T-helper 2 cell treated with Interferon-gamma antibody and Interleukin-4, amounts not matched to agents 100 ng/mL and 5 ng/mL, for 36 hours (primary cell): ENCODE measurements around the gene DUS3L. TPM values are rescaled to one million over a fixed set of nuclear protein-coding genes. Genes with fewer than 3 reads are reported as not detected.

Source experiments
- intact Hi-C: fragments of 100-400 bp; cut with micrococcal nuclease; formaldehyde crosslinking; loops from one replicate; pipeline ENCODE4 v1.15.1; 2023
- total RNA-seq: library from RNA; stranded (reverse); gene quantifications from 2 replicates; pipeline ENCODE4 v1.2.3, GENCODE V29; 2022

The DUS3L gene
- total RNA-seq, result 54.6 and 56.1 TPM in 2 replicates

- intact Hi-C loops, result loop anchor here (1.0 to 2.0 kb wide), 6 partner anchors 37 to 188 kb away; partner anchors contain the start of genes CATSPERD, LONP1, MICOS13 and RANBP3
Measured at GRCh38 chr19:5790559-5791520, at the start of gene DUS3L. Gene DUS3L (minus strand): TSS chr19:5791163. CDS start chr19:5791141, 22 bp downstream.

GRCh38 chr19:5839065-5840017 lies 48.4 kb upstream of the DUS3L start, which contains the start of gene FUT6:
Gene FUT6 (minus strand): TSS chr19:5839702. CDS start chr19:5832567, 7,135 bp downstream.
- intact Hi-C loops, result no loop called here

DNA sequence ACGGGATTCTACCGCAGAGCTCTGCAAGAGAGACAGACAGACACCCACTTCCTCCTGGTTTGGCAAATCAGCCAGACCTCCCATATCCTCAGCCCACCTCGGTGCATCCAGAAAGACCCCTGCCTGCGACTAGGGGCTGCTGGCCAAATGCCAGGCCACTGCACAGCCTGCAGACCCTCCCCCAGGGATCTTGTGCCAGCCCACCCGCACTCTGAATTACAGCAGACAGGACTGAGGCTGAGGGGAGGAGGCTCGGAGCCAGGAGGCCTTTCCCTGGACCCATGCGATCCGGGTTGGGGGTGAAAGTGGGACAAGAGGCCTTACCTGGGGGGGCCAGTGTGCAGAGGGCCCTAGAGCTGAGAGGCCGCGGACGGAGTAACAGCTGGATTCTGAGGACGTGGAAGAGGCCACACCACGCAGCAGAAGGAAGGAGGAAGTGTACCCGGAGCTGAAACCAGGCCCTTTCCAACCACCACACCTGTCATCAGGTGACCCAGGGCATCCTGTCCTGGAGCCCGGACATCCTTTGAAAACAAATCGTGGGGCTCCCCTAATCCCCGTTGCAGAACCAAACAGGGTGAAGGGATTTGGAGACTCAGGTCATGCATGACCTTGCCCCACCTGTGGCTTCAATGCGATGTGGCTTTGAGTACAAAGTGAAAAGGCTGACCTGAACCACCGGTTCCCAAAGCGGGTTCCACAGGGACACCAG lies 47.5 kb upstream of the DUS3L start:
- intact Hi-C loops, result no loop called here

DNA sequence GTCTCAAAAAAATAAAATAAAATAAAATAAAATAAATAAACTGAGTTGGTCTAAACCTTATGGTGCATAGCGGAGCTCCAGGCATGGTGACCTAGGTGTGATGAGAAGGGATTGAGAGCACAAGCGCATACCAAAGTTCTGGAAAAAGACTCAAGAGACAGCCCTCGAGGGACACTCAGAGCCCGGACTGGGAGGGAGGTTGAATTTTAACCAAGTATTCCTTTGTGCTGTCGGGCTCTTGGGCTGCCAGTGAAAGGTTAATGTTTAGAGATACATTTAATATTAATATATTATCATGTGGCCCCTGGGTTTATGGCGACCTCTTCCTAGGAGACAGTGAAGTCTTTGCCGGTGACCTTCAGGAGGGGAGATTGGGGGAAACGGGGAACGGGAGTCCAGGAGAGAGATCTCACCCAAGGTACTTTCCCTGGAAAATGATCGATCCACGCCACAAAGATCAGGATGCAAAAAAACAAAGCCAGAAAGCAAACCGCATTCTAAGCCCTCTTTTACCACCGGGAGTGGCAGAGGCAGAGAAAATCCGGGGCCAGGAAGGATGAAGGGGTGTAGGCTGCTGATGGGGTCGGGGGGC lies 46.9 kb upstream of the DUS3L start:
- intact Hi-C loops, result no loop called here

DNA sequence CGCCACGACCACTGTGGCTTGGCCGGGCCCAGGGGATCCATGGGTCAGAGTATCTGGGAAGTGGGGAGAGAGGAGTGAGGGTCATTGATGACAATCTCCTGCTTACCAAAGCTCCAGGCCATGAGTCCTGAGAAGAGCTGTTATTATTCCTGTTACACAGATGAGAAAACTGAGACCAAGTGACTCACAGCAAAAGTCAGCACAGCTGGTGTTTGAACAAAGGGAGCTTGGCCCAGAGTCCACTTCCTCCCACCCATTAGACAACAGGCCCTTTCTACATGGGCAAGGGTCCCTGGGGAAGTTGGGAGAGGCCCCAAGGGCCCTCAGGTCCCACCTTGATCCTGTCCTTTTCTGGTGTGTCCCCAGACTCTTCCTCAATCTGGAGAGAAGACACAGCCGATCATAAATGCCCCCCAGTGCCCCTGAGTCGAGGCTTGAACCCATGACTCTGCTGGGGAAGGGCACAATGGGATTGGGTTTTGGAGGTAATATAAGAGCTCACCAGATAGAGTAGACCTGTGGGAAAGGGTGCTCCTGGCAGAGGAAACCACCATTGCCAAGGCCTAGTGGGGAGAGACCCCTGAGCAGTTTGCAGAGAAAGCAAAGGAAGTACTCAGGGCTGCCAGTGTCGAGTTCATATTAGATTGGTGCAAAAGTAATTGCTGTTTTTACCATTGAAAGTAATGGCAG lies 41.7 kb upstream of the DUS3L start:
- intact Hi-C loops, result no loop called here

GRCh38 chr19:5832061-5832460 lies 41.1 kb upstream of the DUS3L start:
- intact Hi-C loops, result no loop called here

GRCh38 chr19:5831159-5831558 lies 40.2 kb upstream of the DUS3L start:
- intact Hi-C loops, result no loop called here

GRCh38 chr19:5829567-5830310 lies 38.8 kb upstream of the DUS3L start:
- intact Hi-C loops, result loop anchor here (2.0 kb wide), 1 partner anchor 149 kb away; the partner anchor contains the start of gene RANBP3

DNA sequence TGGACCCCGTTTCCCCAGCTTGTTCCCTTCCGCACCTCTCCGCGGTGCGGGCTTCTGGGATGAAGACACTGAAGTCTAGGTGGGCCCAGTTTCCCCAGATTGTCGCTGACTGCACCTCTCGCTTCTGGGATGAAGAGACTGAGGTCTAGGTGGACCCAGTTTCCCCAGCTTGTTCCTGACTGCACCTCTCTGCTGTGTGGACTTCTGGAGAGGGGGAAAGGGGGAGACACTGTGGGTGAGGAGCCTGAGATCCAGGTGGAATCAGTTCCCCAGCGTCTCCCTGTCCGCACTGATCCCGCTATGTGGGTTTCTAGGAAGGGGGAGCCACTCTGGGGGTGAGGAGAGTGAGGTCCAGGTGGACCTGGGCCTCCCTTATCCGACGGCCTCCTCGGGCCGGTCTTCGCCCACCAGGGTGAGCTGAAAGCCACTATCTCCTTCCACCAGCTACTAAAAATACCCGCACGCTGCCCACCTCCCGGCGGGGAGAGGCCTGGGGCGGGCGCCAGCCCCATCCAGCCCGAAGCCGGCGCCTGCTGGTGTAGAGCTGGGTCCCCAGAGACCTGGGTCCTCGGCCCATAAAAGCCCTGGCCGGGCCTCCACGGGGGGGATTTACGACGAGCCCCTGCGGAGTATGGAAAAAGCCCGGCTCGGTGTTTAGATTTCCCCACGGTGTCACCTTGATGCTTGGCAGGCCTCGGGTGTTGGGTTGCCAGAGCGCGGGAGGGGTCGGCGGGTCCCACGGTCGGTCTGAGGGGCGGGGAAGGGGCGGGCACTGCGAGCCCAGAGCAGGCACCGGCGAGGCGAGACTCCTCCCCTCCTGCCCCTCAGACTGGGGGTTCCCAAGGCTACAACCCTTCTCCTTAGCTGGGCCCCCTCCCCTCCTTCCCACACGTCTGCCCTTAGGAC lies 38.0 kb upstream of the DUS3L start:
- intact Hi-C loops, result loop anchor here (1.0 to 2.0 kb wide), 5 partner anchors 25 to 150 kb away; partner anchors contain the start of genes CATSPERD, LONP1, RANBP3 and VMAC

GRCh38 chr19:5827891-5828660 lies 37.1 kb upstream of the DUS3L start:
- intact Hi-C loops, result loop anchor here (1.0 to 2.0 kb wide), 5 partner anchors 24 to 151 kb away; partner anchors contain the start of genes CATSPERD, LONP1, RANBP3 and VMAC

GRCh38 chr19:5827342-5827890 lies 36.5 kb upstream of the DUS3L start:
- intact Hi-C loops, result no loop called here

DNA sequence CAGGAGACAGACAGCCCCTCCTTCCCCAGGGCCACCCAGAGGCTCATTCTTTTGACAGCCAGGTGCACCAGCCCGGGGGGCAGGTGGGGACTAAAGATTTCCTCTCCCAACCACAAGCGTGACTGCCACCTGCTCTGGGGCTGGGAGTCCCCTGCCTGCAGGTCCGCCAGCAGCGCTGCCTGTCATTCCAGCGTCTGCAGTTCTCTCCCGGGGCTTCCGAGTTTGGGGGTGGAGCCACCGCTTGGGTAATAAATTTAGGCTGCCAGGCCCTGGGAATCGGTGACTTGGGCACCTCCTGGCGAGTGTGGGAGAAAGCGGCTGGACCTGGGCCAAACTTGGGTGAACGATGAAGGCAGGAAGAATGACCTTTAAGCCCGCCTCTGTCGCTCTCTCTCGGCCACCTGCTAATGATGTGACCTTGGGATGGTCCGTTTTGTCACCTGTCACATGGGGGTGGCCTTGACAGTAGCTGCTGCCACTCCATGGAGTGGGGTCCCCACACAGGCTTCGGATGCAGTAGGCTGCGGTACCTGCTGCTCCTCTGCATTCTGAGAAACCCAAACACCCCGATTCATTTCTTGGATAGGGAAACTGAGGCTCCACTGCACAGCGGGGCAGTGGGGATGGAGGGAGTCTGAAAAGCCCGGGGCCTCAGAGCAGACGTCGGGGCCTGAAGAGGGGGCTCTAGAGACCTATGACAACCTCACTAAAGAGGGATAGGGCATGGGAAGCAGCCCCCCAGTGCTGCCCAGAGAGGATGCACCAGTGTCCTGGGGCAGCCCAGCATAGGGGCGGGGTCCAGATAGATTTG lies 35.8 kb upstream of the DUS3L start:
- intact Hi-C loops, result no loop called here

DNA sequence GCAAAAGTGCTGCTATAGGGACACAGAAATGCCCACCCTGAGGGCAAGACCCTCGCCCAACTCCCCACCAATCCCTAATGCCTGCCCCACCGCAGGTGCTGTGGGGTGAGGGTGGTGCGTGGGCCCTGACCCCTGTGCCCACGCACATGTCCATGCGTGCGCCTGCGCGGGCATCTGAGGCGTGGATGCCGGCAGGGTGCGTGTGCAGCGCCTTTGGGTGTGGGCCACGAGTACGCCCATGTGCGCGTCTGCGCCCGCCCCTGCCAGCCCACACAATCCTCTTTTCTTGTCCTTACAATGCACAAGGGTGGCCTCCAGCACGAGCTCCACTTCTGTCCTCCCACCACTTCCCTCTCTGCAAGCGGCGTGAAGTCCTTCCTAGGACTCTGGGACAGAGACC lies 34.2 kb upstream of the DUS3L start:
- intact Hi-C loops, result no loop called here

GRCh38 chr19:5824751-5825150 lies 33.8 kb upstream of the DUS3L start:
- intact Hi-C loops, result no loop called here

DNA sequence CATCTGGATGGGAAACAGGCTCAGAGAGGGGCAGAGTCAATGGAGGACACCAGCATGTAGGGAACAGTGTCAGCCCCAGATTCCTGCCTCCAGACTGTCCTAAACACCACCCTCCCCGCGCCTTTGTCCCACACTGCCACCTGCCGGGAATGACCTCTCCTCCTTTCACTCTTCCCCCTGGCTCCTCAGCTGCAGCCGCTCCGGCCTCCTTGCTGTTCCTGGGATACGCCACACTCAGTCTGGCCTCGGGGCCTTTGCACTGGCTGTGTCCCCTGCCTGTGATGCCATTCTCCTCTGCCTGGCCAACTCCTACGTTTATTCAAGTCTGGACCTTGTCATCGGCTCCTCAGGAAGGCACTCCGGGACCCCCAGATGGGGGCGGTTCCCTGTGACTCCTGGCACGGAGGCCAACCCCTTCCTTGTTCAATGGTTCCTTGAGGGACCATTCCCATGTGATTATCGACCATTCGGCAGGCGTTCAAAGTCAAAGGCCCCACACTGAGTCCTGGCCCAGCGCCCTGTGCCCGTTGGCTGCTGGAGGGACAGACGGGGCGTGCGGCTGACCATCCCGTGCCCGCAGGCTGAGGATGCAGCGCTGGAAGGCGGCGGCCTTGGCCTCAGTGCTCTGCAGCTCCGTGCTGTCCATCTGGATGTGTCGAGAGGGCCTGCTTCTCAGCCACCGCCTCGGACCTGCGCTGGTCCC lies 32.8 kb upstream of the DUS3L start:
- intact Hi-C loops, result no loop called here
